ENCODE measurements around the gene EYA2.

Gene EYA2

DNA sequence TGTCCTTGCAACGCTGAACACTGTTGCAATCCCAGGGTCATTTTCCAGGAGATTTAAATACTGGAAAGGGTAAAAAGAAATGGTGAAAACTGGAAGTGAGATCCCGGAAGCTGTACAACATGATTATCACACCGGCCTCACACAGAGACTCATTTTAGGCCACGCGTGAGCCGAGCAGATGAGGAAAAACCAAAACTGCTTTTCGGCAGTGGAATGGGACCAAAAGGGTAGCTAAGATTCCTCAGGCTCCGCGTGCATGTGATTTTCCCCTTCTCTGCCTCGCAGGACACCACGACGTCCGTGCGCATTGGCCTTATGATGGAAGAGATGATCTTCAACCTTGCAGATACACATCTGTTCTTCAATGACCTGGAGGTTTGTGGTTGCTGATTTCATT, 248.1 kb downstream of the EYA2 start:
- no peak for TF ChIP-seq SNAI2 (CRISPR knock-in tag; IDR thresholded peaks at IDR 0.05)
- no peak for TF ChIP-seq RARB (CRISPR knock-in tag; IDR thresholded peaks at IDR 0.05)
- no peak for TF ChIP-seq CSDC2 (CRISPR knock-in tag; IDR thresholded peaks at IDR 0.05)
- TF ChIP-seq, protein P1, sequence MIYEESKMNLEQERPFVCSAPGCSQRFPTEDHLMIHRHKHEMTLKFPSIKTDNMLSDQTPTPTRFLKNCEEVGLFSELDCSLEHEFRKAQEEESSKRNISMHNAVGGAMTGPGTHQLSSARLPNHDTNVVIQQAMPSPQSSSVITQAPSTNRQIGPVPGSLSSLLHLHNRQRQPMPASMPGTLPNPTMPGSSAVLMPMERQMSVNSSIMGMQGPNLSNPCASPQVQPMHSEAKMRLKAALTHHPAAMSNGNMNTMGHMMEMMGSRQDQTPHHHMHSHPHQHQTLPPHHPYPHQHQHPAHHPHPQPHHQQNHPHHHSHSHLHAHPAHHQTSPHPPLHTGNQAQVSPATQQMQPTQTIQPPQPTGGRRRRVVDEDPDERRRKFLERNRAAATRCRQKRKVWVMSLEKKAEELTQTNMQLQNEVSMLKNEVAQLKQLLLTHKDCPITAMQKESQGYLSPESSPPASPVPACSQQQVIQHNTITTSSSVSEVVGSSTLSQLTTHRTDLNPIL (CRISPR knock-in tag; IDR thresholded peaks at IDR 0.05; ENCODE audit: low read depth) = no peak
- TF ChIP-seq ZNF8 (CRISPR knock-in tag; IDR thresholded peaks at IDR 0.05) = no peak
- no peak for TF ChIP-seq ZNF70 (CRISPR knock-in tag; IDR thresholded peaks at IDR 0.05)
- TF ChIP-seq, protein P2, sequence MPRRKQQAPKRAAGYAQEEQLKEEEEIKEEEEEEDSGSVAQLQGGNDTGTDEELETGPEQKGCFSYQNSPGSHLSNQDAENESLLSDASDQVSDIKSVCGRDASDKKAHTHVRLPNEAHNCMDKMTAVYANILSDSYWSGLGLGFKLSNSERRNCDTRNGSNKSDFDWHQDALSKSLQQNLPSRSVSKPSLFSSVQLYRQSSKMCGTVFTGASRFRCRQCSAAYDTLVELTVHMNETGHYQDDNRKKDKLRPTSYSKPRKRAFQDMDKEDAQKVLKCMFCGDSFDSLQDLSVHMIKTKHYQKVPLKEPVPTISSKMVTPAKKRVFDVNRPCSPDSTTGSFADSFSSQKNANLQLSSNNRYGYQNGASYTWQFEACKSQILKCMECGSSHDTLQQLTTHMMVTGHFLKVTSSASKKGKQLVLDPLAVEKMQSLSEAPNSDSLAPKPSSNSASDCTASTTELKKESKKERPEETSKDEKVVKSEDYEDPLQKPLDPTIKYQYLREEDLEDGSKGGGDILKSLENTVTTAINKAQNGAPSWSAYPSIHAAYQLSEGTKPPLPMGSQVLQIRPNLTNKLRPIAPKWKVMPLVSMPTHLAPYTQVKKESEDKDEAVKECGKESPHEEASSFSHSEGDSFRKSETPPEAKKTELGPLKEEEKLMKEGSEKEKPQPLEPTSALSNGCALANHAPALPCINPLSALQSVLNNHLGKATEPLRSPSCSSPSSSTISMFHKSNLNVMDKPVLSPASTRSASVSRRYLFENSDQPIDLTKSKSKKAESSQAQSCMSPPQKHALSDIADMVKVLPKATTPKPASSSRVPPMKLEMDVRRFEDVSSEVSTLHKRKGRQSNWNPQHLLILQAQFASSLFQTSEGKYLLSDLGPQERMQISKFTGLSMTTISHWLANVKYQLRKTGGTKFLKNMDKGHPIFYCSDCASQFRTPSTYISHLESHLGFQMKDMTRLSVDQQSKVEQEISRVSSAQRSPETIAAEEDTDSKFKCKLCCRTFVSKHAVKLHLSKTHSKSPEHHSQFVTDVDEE (CRISPR knock-in tag; IDR thresholded peaks at IDR 0.05) = no peak
- TF ChIP-seq TOX (CRISPR knock-in tag; IDR thresholded peaks at IDR 0.05; ENCODE audit: borderline replicate concordance) = no peak
- no peak for TF ChIP-seq OSR1 (CRISPR knock-in tag; IDR thresholded peaks at IDR 0.05)
- TF ChIP-seq PPARA (CRISPR knock-in tag; IDR thresholded peaks at IDR 0.05; ENCODE audit: borderline replicate concordance) = no peak
- TF ChIP-seq ISL1 (CRISPR knock-in tag; IDR thresholded peaks at IDR 0.05) = no peak
- no peak for TF ChIP-seq ESRRG (CRISPR knock-in tag; IDR thresholded peaks at IDR 0.05)
- TF ChIP-seq TCF4 (CRISPR knock-in tag; IDR thresholded peaks at IDR 0.05; ENCODE audit: borderline replicate concordance) = no peak
- no peak for ATAC-seq

DNA sequence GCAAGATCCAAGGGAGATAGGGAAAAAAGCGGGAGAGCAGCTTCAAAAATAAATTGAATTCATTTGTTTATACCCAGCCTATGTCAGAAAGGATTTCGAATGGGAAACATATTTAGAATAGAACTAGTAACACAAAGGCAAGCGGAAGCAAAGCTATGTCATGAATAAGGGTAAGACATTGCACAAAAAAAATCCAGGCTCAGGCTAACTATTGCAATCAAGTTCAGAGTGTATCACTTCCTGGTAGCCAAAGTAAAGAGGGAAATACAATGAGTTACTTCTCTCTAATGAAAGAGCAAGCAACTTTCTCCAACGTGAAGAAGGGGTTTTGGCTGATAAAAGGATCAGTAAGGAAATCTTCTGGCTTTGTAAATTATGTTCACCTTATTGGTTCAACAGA, 249.0 kb downstream of the EYA2 start:
- no peak for ATAC-seq
- no peak for TF ChIP-seq ESRRG (CRISPR knock-in tag; IDR thresholded peaks at IDR 0.05)

DNA sequence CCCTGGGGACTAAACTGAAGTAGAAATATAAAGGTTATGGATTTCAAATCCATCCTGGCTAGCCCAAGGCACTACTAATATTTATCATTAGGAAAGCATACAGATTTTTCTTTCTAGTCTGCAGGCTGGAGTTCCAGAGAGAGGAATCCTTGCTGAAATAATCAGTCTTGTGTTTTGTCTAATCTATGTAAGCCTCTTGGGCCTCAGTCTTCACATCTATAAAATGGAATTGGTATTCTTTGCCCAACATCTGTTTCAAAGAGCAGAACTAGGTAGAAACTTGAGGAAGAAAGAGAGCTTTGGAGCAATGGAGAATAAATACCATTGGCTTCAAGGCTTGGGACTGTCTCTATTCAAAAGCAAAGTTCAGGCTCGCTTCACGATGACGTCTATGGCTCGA, 249.8 kb downstream of the EYA2 start:
- TF ChIP-seq SNAI2 (CRISPR knock-in tag; IDR thresholded peaks at IDR 0.05) = no peak
- TF ChIP-seq GLIS3 (CRISPR knock-in tag; IDR thresholded peaks at IDR 0.05) = no peak
- TF ChIP-seq ESRRG (CRISPR knock-in tag; IDR thresholded peaks at IDR 0.05) = no peak
- no peak for TF ChIP-seq ZNF565 (CRISPR knock-in tag; conservative IDR thresholded peaks at IDR 0.05; ENCODE audit: low read depth)
- TF ChIP-seq BACH2 (CRISPR knock-in tag; IDR thresholded peaks at IDR 0.05; ENCODE audit: borderline replicate concordance) = no peak
- TF ChIP-seq ARNTL (CRISPR knock-in tag; IDR thresholded peaks at IDR 0.05; ENCODE audit: borderline replicate concordance, low read depth) = no peak
- TF ChIP-seq TOX (CRISPR knock-in tag; IDR thresholded peaks at IDR 0.05; ENCODE audit: borderline replicate concordance) = no peak
- no peak for TF ChIP-seq TCF4 (CRISPR knock-in tag; IDR thresholded peaks at IDR 0.05; ENCODE audit: borderline replicate concordance)
- TF ChIP-seq, protein P1 (CRISPR knock-in tag; IDR thresholded peaks at IDR 0.05; ENCODE audit: low read depth) = no peak
- ATAC-seq = no peak

DNA sequence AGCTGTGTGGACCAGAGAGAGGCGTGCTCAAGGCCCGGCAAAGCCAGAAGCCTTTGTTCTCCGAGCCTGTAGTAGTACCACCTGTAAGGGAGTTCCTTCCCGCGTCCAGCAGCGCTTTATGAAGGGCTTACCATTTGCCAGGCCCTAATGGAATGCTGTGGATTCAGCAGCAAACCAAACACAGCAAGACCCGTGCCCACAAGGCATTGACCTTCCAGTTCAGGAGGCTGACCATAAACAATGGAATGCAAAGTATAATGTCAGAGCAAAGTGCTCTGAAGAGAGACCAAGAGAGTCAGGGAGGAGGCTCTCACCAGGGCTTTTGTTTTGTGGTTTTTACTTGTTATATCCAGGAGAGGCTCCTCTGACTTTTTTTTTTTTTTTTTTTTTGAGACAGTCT, 252.0 kb downstream of the EYA2 start:
- peak; percentile 24; the same call in 2 of the 3 replicates for ATAC-seq
- TF ChIP-seq, protein P3, sequence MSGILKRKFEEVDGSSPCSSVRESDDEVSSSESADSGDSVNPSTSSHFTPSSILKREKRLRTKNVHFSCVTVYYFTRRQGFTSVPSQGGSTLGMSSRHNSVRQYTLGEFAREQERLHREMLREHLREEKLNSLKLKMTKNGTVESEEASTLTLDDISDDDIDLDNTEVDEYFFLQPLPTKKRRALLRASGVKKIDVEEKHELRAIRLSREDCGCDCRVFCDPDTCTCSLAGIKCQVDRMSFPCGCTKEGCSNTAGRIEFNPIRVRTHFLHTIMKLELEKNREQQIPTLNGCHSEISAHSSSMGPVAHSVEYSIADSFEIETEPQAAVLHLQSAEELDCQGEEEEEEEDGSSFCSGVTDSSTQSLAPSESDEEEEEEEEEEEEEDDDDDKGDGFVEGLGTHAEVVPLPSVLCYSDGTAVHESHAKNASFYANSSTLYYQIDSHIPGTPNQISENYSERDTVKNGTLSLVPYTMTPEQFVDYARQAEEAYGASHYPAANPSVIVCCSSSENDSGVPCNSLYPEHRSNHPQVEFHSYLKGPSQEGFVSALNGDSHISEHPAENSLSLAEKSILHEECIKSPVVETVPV (CRISPR knock-in tag; IDR thresholded peaks at IDR 0.05) = no peak
- TF ChIP-seq RARB (CRISPR knock-in tag; IDR thresholded peaks at IDR 0.05) (no peak), ISL1 (CRISPR knock-in tag; IDR thresholded peaks at IDR 0.05) (no peak), ZNF70 (CRISPR knock-in tag; IDR thresholded peaks at IDR 0.05) (no peak), TOX (CRISPR knock-in tag; IDR thresholded peaks at IDR 0.05; ENCODE audit: borderline replicate concordance) (no peak), TCF4 (CRISPR knock-in tag; IDR thresholded peaks at IDR 0.05; ENCODE audit: borderline replicate concordance) (no peak; the same call in 1 of the 2 replicates), ZNF8 (CRISPR knock-in tag; IDR thresholded peaks at IDR 0.05) (no peak)

DNA sequence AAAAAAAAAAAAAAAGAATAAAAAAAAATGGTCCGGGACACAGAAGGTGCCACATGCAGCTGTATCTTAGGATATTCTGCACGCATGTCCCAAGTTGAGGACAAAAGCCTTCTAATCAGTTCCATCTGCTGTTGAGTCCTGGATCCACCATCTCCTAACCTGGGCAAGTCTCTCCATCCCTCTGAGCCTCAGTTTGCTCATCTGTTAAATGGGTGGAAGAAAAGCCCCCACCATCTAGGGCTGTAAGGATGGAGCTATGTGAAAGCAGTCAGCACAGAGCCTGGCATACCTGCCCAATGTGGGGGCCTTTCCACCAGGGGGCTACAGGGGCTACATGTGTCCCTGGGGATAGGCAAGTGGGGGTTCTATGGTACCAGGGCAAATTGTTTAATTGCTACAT, 253.4 kb downstream of the EYA2 start:
- no peak for ATAC-seq
- no peak for TF ChIP-seq OSR1 (CRISPR knock-in tag; IDR thresholded peaks at IDR 0.05)
- no peak for TF ChIP-seq ZFP3 (CRISPR knock-in tag; IDR thresholded peaks at IDR 0.05)
- no peak for TF ChIP-seq ISL1 (CRISPR knock-in tag; IDR thresholded peaks at IDR 0.05)
- no peak for TF ChIP-seq ESRRG (CRISPR knock-in tag; IDR thresholded peaks at IDR 0.05)
- TF ChIP-seq, protein P2 (CRISPR knock-in tag; IDR thresholded peaks at IDR 0.05) = no peak

All from SK-N-SH treated with all-trans-retinoic acid at 6 μM for 48 hours (cell line).